ENCODE results near the gene PCDHA5.
"Not testable (repeated sequence)": the region's sequence is repeated elsewhere in the genome, so short reads cannot be mapped to it uniquely, and the experiment has no call there.

DNA sequence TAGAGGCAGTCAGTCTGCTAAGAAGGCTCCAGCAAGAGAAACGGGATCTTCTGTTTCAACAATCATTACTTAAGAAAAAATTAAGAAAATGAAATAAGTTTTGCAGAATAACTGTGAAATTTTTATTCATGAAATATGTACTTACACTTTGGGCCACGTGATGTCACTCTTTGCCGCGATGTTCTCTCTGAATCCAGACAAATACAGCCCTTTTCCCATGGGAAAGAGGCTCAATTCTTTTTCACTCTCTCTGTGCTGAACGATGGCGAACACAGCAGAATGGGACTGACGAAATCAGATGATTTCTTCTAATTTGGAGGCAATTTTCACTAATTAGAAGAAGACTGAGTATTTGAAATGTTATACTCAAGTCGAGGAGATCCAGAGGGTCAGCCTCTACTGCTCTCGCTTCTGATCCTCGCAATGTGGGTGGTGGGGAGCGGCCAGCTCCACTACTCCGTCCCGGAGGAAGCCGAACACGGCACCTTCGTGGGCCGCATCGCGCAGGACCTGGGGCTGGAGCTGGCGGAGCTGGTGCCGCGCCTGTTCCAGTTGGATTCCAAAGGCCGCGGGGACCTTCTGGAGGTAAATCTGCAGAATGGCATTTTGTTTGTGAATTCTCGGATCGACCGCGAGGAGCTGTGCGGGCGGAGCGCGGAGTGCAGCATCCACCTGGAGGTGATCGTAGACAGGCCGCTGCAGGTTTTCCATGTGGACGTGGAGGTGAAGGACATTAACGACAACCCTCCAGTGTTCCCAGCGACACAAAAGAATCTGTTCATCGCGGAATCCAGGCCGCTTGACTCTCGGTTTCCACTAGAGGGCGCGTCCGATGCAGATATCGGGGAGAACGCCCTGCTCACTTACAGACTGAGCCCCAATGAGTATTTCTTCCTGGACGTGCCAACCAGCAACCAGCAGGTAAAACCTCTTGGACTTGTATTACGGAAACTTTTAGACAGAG lies 27.0 kb downstream of the PCDHA5 start, which contains the start of gene PCDHA9:
- TF ChIP-seq, protein P1, sequence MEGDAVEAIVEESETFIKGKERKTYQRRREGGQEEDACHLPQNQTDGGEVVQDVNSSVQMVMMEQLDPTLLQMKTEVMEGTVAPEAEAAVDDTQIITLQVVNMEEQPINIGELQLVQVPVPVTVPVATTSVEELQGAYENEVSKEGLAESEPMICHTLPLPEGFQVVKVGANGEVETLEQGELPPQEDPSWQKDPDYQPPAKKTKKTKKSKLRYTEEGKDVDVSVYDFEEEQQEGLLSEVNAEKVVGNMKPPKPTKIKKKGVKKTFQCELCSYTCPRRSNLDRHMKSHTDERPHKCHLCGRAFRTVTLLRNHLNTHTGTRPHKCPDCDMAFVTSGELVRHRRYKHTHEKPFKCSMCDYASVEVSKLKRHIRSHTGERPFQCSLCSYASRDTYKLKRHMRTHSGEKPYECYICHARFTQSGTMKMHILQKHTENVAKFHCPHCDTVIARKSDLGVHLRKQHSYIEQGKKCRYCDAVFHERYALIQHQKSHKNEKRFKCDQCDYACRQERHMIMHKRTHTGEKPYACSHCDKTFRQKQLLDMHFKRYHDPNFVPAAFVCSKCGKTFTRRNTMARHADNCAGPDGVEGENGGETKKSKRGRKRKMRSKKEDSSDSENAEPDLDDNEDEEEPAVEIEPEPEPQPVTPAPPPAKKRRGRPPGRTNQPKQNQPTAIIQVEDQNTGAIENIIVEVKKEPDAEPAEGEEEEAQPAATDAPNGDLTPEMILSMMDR (IDR thresholded peaks at IDR 0.05) = not testable (repeated sequence)
- TF ChIP-seq POLR2A (IDR thresholded peaks at IDR 0.05) = not testable (repeated sequence)

Measured in lower leg skin (tissue), 3 donors.